ENCODE measurements around the gene AGO4.

Gene AGO4

GRCh38 chr1:35894656-35895055 is 86.8 kb downstream of the AGO4 start:
- no peak for DNase-seq (ENCODE audit: low spot score)

- DNase-seq (ENCODE audit: low spot score): no peak
These were observed 92.1 kb downstream of the AGO4 start for GRCh38 chr1:35899941-35900340.

DNA sequence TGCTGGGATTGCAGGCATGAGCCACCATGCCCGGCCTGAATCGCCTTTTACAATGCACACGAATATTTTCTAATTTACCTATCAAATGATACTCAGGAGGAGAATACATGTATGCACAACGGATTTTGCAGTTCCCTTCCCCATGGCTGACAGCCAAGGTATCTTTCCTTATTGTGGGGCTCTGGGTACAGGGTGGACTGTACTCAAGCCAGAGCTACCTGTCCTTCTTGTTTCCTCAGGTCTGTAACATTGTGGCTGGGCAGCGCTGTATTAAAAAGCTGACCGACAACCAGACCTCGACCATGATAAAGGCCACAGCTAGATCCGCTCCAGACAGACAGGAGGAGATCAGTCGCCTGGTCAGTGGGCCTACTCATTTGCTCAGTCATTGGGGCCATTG is 93.4 kb downstream of the AGO4 start:
- no peak for DNase-seq (ENCODE audit: low spot score)

- DNase-seq (ENCODE audit: low spot score): no peak
These were observed 94.9 kb downstream of the AGO4 start for GRCh38 chr1:35902671-35903070.

All from LoVo (cell line).